GM12801 (cell line): ENCODE measurements around the gene PDE8B.

ENCODE experiments used
- TF ChIP-seq, protein P1 (sequence below): IDR thresholded peaks from one replicate; pipeline ENCODE4 v1.5.1; 2011; ENCODE audit warnings: control low read depth; ENCODE audit not compliant: insufficient read length; ENCODE audit errors: extremely low read depth

The PDE8B gene

DNA sequence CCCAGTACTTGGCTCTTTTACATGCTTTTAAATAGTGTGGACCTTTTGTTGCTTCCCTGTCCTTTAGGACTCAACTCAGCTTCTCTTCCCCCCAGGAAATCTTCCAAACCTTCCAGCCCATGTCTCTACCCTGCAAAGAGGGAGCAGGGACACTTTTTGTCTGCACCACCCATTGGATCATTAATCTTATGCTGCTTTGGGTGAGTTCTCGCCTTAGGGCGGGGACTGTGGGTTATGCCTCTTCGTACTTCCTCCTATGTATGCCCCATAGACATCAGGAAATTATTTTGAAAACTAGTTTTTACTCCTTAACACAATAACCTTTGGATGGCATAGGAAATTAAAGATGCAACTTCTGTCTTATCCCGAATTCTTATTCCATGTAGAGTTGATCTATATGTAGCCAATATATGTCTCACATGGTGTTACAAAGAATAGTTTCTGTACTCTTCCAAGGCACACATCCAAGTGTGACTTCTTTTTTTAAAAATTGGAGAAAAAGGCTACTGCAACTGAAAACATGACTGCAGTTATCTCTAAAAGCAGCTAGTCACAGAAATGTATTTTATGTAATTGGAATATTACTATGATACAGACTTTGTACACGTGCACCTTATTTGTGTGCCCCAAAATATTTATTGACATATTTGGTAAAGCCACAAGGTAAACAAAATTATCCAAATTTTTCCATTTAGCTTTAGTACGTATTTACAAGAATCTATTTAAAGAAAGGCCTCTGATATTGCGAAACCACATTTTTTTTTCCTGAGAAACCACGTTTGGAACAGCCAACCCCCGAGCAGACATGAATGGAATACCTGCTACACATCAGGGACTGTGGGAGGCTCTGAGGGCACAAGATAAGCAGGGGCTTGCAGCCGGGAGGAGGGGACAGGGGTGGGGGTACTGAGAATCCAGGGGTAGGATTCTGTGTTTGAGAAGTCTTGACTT, 148.1 kb downstream of the PDE8B start:
- TF ChIP-seq, protein P1, sequence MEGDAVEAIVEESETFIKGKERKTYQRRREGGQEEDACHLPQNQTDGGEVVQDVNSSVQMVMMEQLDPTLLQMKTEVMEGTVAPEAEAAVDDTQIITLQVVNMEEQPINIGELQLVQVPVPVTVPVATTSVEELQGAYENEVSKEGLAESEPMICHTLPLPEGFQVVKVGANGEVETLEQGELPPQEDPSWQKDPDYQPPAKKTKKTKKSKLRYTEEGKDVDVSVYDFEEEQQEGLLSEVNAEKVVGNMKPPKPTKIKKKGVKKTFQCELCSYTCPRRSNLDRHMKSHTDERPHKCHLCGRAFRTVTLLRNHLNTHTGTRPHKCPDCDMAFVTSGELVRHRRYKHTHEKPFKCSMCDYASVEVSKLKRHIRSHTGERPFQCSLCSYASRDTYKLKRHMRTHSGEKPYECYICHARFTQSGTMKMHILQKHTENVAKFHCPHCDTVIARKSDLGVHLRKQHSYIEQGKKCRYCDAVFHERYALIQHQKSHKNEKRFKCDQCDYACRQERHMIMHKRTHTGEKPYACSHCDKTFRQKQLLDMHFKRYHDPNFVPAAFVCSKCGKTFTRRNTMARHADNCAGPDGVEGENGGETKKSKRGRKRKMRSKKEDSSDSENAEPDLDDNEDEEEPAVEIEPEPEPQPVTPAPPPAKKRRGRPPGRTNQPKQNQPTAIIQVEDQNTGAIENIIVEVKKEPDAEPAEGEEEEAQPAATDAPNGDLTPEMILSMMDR = no peak

DNA sequence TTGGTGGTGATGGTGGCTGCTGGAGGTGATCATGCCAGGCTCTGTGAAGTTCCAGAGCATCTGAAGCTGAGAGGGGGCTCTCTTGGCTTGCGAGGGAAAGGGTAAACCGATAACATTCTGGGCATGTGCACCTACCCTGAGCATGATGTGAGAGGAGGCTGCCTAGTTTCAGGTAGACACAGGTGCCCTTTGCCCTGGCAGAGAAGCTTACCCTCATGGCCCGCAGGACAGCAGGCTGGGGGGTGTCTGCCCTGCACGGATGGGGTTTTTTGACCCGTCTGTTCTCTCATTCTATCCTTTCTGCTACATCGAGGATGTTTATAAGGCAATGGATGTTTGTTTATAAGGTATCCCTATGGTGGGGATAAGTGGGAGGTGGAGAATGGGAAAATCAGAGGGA, 148.8 kb downstream of the PDE8B start:
- TF ChIP-seq, protein P1 = no peak

DNA sequence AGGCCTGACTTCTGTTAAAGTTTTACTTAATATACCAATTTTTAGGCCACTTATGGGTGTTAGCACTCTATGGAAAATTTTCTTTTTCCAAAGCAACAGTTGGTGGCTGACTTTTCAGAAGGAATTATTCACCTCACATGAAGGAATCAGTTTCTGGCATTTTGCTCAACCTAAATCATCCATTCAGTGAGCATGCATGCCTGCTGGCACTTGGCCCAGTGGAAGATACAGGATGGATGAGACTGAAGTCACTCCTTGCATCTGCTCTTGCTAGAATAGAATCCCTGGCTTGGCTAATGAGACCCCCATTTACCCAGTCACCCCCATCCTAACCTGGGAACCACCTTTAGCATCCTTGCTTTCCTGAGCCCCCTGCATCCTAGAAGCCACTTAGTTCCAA, 149.9 kb downstream of the PDE8B start:
- TF ChIP-seq, protein P1 = no peak

DNA sequence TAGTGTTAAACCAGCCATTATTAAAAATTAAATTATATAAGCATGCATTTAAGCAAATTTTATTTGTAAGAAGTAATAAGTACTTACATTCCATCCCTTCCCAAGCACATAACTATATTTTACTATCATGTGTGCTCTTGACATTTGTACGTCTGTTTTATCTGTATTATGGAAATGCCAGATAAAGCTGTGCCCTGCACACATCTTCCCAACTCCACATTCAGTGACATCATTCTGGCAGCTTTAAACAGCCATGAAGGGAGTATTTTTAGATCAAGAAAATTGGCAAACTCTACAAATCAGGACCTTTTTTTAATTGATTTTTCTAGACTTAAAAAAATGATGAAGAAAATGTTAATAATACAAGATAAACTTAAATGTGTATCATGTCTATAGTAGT, 150.5 kb downstream of the PDE8B start:
- TF ChIP-seq, protein P1 = no peak

DNA sequence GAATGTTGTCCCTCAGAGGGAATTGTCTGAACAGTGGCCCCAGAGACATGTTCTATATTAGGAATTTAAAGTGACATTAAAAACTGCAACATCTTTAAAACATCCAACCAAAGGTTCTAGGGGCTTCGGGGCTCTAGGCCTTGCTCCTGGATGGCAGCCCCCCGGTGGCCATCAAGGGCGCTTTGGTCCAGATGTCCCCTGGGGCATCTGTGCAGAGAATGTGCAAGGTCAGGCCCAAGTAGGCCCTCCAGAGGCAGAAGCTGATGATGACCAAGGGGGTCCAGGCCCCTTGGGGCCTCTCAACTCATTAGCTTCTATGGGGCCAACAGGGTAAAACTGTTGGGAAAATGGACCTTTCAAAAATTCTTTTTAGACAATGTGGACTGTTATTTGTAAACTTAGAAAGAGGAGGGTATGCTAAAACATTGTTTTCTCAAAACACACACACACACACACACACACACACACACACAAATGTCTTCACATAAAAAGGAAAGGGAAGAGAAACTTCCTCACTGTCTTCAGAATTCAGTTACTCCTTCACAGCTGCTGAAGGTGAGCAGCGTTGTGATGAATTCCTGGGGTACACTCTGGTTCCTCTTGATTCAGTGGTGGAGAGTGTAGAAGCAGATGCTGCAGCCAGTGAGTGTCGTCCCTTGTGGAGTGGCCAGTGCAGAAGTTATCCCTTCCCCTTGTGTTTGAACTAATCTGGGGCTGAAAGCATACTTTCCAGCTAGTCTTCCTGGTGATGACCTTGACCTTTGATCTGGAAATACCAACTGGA, 156.4 kb downstream of the PDE8B start:
- TF ChIP-seq, protein P1 = no peak

DNA sequence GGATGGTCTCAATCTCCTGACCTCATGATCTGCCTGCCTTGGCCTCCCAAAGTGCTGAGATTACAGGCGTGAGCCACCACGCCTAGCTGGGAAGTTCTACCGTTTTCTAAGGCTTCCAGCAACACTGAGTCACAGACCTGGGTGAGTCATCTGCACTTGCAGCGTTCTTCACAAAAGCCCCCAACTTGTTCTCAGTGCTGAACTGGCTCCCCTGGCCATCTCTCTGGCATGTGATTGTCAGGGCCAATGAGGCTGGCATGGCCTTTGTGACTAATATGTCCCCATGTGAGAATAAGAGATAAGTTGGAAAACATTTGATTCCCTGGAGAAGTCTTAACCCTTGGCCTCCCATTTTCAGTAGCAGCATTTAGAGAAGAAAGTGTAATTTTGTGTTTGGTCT, 157.3 kb downstream of the PDE8B start:
- TF ChIP-seq, protein P1 = no peak

DNA sequence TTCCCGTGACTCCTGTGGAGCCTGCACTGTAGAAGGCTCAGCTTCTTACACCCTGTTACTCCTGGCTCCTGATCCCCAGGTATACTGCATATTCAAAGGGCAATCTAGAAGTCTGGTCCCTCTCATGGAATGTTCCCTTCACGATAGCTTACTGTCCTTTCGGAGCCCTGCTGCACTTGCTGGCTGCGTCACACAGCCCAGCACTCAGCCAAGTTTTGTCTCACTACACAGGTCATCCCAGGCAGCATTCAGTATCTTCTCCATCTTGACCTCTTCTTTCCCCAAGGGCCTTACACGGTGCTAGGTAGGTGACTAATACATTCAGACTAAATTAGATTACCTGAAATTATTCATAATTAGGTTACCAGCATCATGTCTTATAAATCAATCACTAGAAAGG, 157.9 kb downstream of the PDE8B start:
- TF ChIP-seq, protein P1 = no peak
